Esophagus mucosa (tissue), 1 donor: ENCODE measurements around the gene UTP25. TPM values are rescaled to one million over a fixed set of nuclear protein-coding genes. Genes with fewer than 3 reads are reported as not detected.
A peak's percentile ranks its signal among the peaks of the same experiment; 100 is the strongest.
"Not testable (repeated sequence)": the region's sequence is repeated elsewhere in the genome, so short reads cannot be mapped to it uniquely, and the experiment has no call there.

Experiments used
- ATAC-seq: fragments of 200-7000 bp; cut with Tn5 transposase; one replicate; pipeline ENCODE4 v1.9.1; 2020
- total RNA-seq: library from RNA; stranded (reverse); gene quantifications from one replicate; pipeline ENCODE4 v1.2.4, GENCODE V29; 2023
- donor health status: DM: yes; HTN: yes; CAD: no.

Gene UTP25, protein sequence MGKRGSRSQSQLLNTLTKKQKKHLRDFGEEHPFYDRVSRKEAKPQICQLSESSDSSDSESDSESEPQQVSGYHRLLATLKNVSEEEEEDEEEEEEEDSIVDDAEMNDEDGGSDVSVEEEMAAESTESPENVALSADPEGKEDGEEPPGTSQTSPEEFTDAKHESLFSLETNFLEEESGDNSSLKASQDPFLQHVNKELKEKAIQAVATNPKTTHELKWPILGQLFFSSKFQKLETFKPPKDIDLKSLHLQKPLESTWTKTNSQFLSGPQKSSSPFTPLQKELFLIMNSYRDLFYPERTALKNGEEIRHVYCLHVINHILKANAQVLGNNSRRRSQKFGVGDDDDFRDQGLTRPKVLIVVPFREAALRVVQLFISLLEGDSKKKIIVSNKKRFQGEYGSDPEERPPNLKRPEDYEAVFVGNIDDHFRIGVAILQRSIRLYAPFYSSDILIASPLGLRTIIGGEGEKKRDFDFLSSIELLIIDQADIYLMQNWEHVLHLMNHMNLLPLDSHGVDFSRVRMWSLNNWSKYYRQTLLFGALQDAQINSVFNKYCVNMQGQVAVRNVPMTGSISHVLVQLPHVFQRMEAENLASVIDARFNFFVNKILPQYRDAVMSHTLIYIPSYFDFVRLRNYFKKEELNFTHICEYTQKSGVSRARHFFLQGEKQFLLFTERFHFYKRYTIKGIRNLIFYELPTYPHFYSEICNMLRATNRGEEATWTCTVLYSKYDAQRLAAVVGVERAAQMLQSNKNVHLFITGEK
- total RNA-seq, result 4.9 TPM

DNA sequence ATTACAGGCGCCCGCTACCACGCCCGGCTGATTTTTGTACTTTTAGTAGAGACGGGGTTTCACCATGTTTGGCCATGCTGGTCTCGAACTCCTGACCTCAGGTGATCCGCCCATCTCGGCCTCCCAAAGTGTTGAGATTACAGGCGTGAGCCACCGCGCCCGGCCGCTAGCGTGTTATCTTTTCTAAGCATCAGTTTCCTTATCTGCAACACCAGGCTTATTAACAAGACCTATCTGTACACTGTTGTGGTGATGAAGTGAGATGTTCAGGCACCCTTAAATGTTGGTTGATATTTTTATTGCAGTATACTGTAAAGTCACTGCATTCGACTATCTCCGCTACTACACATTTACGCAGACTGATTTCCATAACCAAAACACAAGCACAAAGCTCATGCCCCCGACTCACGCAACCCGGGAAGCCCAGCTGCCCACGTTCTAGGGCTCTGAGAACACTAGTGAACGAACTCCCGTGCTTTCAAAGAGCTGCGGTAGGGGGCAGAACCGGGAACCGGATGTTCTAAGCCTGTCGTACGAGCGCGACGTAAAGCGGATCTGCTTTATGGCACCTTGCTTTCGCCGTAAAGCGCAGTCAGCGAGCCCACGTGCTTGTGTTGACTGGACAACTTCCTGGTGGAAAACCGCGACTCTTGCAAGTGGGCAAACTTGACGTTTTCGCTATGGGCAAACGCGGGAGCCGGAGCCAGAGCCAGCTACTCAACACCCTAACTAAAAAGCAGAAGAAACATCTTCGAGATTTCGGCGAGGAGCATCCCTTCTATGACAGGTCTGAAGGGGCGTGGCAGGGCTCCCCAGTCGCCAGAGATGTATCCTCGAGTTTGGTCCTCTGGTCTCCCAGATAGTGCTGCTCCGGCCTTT lies at the start of gene UTP25:
UTP25 (plus strand) TSS at position 589 of the 879 bp plus-strand sequence; CDS start at position 681, 92 bp downstream.
- peak; percentile 85 for ATAC-seq

GRCh38 chr1:209778102-209778501 lies 49.7 kb upstream of the UTP25 start:
- no peak for ATAC-seq

GRCh38 chr1:209780268-209780667 lies 47.5 kb upstream of the UTP25 start:
- no peak for ATAC-seq

DNA sequence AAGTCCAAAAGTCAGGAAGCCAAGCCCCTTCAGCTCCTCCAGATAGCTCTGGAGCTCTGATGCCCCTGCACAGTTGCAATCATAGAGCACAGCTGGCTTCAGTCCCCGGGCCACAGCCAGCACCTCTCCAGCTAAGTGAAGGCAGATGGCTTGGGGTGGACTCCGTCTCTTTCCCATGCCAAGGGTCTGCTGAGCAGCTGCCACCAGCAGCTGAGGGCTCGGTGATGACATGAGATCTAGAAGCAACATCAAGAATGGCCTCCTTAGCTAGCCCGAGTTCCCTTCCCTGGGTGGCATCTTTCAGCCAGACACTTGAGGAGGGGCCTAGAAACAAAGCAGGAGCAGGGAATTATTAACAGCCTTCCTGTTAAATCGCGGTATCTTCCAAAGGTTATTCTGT lies 44.4 kb upstream of the UTP25 start:
- ATAC-seq, result no peak

- ATAC-seq, result peak; percentile 96
Measured at GRCh38 chr1:209784265-209785169, 43.3 kb upstream of the UTP25 start, which contains the start of gene C1orf74. TSS of gene C1orf74 (minus strand) at chr1:209784559. CDS start at chr1:209783634, 925 bp downstream.

- no peak for ATAC-seq
Measured at GRCh38 chr1:209785592-209785991, 42.2 kb upstream of the UTP25 start.

- ATAC-seq, result no peak
Measured at GRCh38 chr1:209786146-209786545, 41.6 kb upstream of the UTP25 start.

- ATAC-seq, result peak; percentile 40
Measured at GRCh38 chr1:209787551-209787950, 40.2 kb upstream of the UTP25 start.

GRCh38 chr1:209789245-209789644 lies 38.5 kb upstream of the UTP25 start:
- no peak for ATAC-seq

DNA sequence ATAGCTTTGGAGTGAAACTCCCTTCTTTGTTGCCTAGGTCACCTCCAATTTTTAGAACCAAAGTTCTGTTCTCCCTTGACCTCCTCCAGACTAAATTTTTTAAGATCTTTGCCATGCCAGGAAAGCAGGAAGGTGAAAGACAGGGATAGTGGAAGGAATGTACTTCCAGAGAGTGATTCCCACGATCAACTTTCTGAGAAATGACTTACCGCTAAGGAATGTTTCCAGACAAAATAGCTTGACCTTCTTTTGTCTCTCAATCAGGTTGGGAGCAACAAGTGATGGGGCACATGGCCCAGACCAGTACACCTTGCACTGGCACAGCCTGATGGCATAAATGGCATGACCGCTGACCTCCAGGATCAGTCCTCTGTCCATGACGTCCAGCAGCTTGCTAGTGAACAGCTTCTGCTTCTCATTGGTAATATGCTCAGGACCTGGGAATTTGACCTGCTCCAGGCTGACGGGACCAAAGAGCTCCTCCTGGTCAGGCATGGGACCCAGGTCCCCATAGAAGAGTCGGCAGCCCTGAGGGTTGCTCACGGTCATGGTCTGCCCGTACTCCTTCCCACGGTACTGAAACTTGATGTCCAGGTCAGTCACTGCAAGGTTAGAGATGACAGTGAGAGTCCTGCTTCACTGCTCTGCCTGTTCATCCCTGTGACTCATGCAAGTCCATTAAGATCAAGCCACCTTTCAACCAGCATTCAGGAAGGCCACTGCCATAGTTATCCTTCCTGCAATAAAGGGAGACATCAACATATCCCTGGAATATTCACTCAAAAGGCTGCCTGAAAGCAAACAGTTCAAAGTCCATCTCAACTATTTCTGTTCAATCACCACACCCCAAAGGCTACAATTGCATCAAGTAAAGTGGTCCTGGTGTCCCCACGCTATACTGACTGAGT lies 37.2 kb upstream of the UTP25 start:
- no peak for ATAC-seq

GRCh38 chr1:209791920-209792319 lies 35.9 kb upstream of the UTP25 start:
- ATAC-seq, result peak; percentile 78

- ATAC-seq, result not testable (repeated sequence)
Measured at GRCh38 chr1:209793711-209794110, 34.1 kb upstream of the UTP25 start.

DNA sequence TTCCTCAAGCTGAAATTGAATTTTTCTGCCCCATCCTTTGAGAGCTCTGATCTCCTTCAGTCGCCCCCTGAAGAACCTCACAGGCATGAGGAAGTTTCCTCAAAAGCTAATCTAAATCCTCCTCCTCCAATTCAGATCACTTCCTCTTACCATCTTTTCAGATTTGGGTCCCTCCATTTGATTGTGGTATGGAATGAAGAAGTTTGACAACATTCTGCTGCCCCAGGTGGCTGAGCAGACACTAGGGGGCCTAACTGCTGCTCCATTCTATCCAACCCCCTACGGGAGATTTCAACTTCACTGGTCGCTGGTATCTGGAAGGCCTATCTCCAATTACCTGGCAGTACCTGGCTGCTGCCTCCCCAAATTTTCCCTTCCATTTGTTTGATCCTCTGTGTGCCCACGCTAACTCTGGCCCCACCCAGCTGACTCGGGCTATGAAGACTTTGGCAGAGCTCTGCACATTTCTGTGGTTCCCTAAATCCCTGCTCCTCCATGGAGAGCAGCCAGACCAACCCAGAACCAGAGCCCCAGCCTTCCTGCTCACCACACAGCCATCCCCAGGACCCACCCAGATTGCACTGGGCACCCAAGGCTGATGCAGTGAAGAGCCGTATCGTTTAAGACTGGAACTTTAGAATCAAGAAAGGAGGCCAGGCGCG lies 29.7 kb upstream of the UTP25 start:
- peak; percentile 56 for ATAC-seq

GRCh38 chr1:209800984-209801834 lies 26.6 kb upstream of the UTP25 start:
- no peak for ATAC-seq

DNA sequence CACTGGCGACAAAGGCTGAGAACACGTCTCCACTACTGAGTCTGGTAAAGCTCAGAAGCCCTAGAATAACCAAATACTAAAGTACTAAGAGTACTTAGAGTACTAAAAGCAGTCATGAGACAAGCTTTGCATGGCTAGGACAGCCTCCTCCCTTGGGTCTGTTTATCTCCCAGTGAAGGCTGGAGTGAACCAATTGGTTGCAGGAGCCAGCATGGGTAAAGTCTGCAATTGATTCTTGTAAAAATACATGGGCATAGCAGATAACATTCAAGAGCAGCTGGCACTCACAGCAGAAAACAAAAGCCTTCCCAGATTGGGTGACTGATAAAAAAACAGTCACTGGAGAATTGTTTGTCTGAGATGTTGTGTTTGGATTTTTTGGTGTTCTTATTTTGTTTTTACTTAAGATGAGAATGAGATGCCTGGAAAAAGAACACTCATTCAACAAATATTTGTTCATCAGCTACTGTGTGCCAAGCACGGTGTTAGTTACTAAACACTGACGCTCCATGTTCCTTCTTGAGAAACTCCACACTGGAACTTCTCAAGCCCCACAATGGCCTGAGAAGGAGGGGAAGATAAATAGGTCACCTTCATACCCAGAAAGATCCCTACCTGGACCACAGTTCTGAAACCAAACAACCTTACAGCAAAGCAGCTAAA lies 25.5 kb upstream of the UTP25 start:
- no peak for ATAC-seq

DNA sequence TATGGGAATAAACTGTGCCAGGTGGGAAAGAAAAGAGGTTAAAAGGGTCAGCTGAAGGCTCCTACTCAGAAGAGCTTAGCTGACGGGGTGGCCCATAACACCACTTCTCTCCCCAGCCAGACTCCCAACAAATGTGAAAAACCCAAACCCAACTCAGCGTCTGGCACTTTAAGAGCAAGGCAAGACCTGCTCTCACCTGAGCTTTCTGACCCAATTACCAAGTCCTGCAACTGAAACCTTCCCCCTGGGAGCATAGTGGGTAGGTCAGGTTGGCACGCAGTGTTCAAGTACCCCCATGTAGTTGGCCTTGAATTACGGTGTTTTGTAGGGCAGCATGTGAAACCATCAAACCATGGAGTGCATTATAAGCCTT lies 25.0 kb upstream of the UTP25 start:
- ATAC-seq, result no peak

DNA sequence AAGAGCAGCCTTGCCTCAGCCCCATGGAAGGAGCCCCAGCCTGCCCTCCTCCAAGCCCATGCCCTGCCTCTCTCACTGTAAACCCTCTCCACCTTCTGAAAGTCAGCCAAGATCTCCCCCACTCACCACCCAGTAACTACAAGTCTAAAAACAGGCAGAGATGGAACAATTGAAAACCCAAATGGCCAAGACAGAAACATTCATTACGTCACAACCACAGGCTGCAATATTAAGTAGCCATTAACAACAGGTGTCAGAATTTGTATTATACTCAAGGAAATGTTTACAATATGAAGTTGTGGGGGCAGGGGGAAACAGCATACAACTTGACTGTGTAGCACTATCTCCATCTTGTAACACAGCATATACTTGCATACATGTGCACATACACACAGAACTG lies 24.2 kb upstream of the UTP25 start:
- no peak for ATAC-seq

- peak; percentile 36 for ATAC-seq
Measured at GRCh38 chr1:209805341-209805781, 22.4 kb upstream of the UTP25 start.
